ENCODE data around the gene RAB12.

GRCh38 chr18:8659609-8660242, 50.5 kb downstream of the RAB12 start:
- no peak for TF ChIP-seq POLR2A (IDR thresholded peaks at IDR 0.05)
- TF ChIP-seq, protein P1, sequence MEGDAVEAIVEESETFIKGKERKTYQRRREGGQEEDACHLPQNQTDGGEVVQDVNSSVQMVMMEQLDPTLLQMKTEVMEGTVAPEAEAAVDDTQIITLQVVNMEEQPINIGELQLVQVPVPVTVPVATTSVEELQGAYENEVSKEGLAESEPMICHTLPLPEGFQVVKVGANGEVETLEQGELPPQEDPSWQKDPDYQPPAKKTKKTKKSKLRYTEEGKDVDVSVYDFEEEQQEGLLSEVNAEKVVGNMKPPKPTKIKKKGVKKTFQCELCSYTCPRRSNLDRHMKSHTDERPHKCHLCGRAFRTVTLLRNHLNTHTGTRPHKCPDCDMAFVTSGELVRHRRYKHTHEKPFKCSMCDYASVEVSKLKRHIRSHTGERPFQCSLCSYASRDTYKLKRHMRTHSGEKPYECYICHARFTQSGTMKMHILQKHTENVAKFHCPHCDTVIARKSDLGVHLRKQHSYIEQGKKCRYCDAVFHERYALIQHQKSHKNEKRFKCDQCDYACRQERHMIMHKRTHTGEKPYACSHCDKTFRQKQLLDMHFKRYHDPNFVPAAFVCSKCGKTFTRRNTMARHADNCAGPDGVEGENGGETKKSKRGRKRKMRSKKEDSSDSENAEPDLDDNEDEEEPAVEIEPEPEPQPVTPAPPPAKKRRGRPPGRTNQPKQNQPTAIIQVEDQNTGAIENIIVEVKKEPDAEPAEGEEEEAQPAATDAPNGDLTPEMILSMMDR (IDR thresholded peaks at IDR 0.05), result no peak
- TF ChIP-seq POLR2AphosphoS5 (IDR thresholded peaks at IDR 0.05), result no peak

Data from upper lobe of left lung (tissue), 4 donors.